ENCODE results near the gene TMEM223. TPM values are rescaled to one million over a fixed set of nuclear protein-coding genes. Genes with fewer than 3 reads are reported as not detected.
A peak's percentile ranks its signal among the peaks of the same experiment; 100 is the strongest.

Gene TMEM223
- total and polyA plus RNA-seq, 9 of the 15 experiments (the other 6 are each of a cell fraction or from before 2014, with no cell fraction given): 5.9 to 34.5 (median 19.6) TPM

DNA sequence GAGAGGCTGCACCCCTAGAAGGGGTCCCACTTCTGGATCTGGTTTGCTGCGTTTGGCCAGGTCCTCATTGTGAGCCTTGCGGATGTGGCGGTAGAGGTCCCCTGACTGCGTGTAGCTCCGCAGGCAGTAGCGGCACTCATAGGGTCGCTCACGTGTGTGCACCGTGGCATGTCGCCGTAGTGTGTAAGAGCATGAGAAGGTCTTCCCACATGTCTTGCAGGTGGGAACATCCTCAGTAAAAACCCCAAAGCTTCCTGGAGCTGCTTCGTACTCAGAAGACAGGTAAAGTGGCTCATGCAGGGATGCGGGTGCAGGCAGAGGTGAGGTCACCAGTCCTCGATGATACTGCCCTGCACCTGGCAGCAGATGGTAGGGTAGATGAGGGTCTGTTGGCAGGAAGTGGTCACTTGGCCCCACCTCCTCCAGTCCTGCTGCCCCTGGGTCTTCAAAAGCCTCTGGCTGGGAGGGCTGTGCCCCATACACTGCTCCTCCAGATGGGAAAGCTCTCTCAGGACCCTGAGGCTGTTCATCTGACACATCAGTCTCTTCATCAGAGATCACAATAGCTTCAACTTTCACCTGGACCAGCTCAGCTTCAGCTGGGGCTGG lies 39.5 kb downstream of the TMEM223 start:
- H3K27me3 ChIP-seq (ENCODE audit: control insufficient read depth in 2 of 2, insufficient read depth in 2 of 2, low read length in 2 of 2): no peaks in the 10 kb centered on the region
- in situ Hi-C loops (cut with MboI) (no loop called here), intact Hi-C loops (cut with micrococcal nuclease) (no loop called here)
- H3K4me1 ChIP-seq (replicated peaks in 1 of 2; ENCODE audit: control insufficient read depth in 2 of 2, insufficient read depth in 2 of 2, low read length in 2 of 2): peaks cover 14 to 28% of the 10 kb centered on the region in 2 experiments; a peak in 4 of 5 replicates
- CTCF ChIA-PET (ENCODE audit: low intra/inter-chr PET ratio): interaction anchor here (0.7 kb wide), 1 partner anchor 15 kb away, joined by 3 read pairs; no protein-coding TSS in a partner anchor
- H3K4me3 ChIP-seq: no peak overlapping the region
- H3K9me3 ChIP-seq (replicated peaks; ENCODE audit: control insufficient read depth, insufficient read depth, low read depth, low read length): no peaks in the 10 kb centered on the region
- WGBS (ENCODE audit: insufficient coverage, low coverage, missing lambda C conversion rate): 94% methylated on average over 14 of the region's 14 CpGs
- H3K36me3 ChIP-seq (ENCODE audit: control insufficient read depth, insufficient read depth, low read length): peaks cover 20% of the 10 kb centered on the region; the same call in 1 of the 3 replicates
- H3K4me2 ChIP-seq (ENCODE audit: insufficient read depth, low read length): no peak overlapping the region
- FAIRE-seq: no peak
- H3K9ac ChIP-seq (ENCODE audit: insufficient read depth in 1 of 2, low read depth in 2 of 2, low read length in 2 of 2): peak overlapping the region in 1 of 2 experiments; percentile 77; a peak in 2 of 4 replicates
- no peaks in the 10 kb centered on the region for H3K9me1 ChIP-seq (ENCODE audit: control insufficient read depth, insufficient read depth, low read length)
- no peak for DNase-seq (ENCODE audit: extremely low read depth in 1 of 4, low spot score in 3 of 4)
- no peaks in the 10 kb centered on the region for H4K20me1 ChIP-seq (replicated peaks; ENCODE audit: control insufficient read depth, insufficient read depth, low read length)
- POLR2A ChIA-PET: interaction anchor here (0.8 to 1.8 kb wide), 5 partner anchors 9 to 178 kb away, joined by 3 to 19 read pairs (median 3); partner anchors contain the start of genes HNRNPUL2, POLR2G, TAF6L and TTC9C
- BruUV-seq (replicated peaks): no TSS peak
- no peak overlapping the region for H3K27ac ChIP-seq (ENCODE audit: extremely low read depth, low read depth, low read length)
- H3K79me2 ChIP-seq (ENCODE audit: control insufficient read depth, insufficient read depth, low read length): peaks cover 22% of the 10 kb centered on the region
- H2AFZ ChIP-seq (ENCODE audit: low read depth, low read length): no peak overlapping the region
- ATAC-seq: no peak
- TF ChIP-seq, protein P1, sequence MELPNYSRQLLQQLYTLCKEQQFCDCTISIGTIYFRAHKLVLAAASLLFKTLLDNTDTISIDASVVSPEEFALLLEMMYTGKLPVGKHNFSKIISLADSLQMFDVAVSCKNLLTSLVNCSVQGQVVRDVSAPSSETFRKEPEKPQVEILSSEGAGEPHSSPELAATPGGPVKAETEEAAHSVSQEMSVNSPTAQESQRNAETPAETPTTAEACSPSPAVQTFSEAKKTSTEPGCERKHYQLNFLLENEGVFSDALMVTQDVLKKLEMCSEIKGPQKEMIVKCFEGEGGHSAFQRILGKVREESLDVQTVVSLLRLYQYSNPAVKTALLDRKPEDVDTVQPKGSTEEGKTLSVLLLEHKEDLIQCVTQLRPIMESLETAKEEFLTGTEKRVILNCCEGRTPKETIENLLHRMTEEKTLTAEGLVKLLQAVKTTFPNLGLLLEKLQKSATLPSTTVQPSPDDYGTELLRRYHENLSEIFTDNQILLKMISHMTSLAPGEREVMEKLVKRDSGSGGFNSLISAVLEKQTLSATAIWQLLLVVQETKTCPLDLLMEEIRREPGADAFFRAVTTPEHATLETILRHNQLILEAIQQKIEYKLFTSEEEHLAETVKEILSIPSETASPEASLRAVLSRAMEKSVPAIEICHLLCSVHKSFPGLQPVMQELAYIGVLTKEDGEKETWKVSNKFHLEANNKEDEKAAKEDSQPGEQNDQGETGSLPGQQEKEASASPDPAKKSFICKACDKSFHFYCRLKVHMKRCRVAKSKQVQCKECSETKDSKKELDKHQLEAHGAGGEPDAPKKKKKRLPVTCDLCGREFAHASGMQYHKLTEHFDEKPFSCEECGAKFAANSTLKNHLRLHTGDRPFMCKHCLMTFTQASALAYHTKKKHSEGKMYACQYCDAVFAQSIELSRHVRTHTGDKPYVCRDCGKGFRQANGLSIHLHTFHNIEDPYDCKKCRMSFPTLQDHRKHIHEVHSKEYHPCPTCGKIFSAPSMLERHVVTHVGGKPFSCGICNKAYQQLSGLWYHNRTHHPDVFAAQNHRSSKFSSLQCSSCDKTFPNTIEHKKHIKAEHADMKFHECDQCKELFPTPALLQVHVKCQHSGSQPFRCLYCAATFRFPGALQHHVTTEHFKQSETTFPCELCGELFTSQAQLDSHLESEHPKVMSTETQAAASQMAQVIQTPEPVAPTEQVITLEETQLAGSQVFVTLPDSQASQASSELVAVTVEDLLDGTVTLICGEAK (IDR thresholded peaks at IDR 0.05): no peak
- TF ChIP-seq, protein P1 (CRISPR knock-in tag; IDR thresholded peaks at IDR 0.05): no peak
- TF ChIP-seq KAT2B (IDR thresholded peaks at IDR 0.05; ENCODE audit: low read depth, low read length) (no peak), SIN3B (IDR thresholded peaks at IDR 0.05; ENCODE audit: low read depth) (no peak), ZBTB5 (IDR thresholded peaks at IDR 0.05) (no peak), BCLAF1 (IDR thresholded peaks at IDR 0.05; ENCODE audit: borderline replicate concordance in 1 of 2, control insufficient read depth in 1 of 2, low read depth in 2 of 2, low read length in 1 of 2) (no peak)

Measured in K562 (cell line).